ENCODE data around the gene EFHC2.

EFHC2 gene

DNA sequence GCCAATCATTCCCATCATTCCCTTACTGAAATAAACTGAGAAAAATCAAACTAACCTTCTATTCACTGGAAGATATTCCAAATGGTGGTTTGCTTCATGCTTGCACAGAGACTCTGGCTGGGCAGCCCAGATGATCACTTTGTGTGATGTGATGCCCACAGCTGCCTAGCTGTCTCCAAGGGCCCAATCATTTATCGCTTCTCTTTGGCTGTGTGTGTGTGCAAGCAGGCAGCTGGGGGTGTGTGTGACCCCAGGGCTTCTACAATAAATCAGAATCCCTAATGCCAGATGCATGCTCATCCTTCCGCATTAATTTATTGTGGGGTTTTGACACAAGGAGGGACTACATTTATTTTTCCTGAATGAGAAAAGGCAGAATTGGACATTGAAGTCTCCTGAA is 230.1 kb downstream of the EFHC2 start:
- in situ Hi-C loops (cut with MboI; ENCODE audit: low pct_unique_long_range_greater_than_20kb, low sequenced_read_pairs, unreplicated experiment) = no loop called here
- DNase-seq (ENCODE audit: low spot score) = no peak
- TF ChIP-seq, protein P1, sequence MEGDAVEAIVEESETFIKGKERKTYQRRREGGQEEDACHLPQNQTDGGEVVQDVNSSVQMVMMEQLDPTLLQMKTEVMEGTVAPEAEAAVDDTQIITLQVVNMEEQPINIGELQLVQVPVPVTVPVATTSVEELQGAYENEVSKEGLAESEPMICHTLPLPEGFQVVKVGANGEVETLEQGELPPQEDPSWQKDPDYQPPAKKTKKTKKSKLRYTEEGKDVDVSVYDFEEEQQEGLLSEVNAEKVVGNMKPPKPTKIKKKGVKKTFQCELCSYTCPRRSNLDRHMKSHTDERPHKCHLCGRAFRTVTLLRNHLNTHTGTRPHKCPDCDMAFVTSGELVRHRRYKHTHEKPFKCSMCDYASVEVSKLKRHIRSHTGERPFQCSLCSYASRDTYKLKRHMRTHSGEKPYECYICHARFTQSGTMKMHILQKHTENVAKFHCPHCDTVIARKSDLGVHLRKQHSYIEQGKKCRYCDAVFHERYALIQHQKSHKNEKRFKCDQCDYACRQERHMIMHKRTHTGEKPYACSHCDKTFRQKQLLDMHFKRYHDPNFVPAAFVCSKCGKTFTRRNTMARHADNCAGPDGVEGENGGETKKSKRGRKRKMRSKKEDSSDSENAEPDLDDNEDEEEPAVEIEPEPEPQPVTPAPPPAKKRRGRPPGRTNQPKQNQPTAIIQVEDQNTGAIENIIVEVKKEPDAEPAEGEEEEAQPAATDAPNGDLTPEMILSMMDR (IDR thresholded peaks at IDR 0.05; ENCODE audit: extremely low read depth, insufficient read depth, missing control alignments) = no peak

DNA sequence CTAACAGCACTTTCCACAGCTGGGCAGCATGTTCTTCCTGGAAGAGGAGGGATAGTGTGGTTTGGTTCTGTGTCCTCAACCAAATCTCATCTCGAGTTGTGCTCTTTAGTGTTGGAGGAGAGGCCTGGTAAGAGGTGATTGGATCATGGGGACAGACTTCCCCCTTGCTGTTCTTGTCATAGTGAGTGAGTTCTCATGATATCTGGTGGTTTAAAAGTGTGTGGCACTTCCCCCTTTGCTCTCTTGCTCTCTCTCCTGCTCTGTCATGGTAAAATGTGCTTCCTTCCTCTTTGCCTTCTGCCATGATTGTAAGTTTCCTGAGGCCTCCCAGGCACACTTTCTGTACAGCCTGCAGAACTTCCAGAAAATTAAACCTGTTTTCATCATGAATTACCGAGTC is 236.6 kb downstream of the EFHC2 start:
- DNase-seq (ENCODE audit: low spot score) = no peak
- TF ChIP-seq, protein P1 (IDR thresholded peaks at IDR 0.05; ENCODE audit: extremely low read depth, insufficient read depth, missing control alignments) = no peak
- in situ Hi-C loops (cut with MboI; ENCODE audit: low pct_unique_long_range_greater_than_20kb, low sequenced_read_pairs, unreplicated experiment) = no loop called here

DNA sequence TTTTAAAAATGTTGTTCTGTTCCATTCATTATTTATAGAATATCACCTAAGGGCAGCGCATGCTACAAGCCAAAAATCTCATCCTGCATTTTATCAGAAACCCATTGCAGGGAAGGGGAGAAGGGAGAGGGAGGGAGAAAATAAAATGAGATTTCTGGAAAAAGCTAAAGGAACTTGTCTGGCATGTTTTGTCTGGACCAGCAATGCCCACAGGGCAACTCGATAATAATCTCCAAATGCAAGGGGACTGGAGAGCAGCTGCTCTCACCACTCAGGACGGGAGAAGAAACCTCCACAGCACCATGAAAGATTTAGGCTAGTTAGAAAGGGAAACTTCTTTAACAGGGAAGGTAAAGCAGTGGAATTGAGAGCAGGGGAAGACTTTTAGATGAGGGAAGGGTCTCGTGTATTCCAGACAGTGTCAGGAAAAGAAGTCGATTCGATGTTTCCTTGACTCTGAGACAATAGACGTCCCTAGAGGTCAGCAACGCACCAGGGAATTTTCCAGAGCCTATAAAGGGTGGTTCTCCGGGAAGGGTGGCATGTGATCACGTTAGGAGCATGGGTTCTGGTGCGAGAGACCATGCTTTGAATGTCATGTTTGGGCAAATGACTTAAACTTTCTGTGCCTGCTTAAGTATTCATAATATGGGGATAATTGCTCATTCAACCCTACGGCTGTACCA is 238.1 kb downstream of the EFHC2 start:
- no peak for DNase-seq (ENCODE audit: low spot score)
- TF ChIP-seq, protein P1 (IDR thresholded peaks at IDR 0.05; ENCODE audit: extremely low read depth, insufficient read depth, missing control alignments) = no peak
- in situ Hi-C loops (cut with MboI; ENCODE audit: low pct_unique_long_range_greater_than_20kb, low sequenced_read_pairs, unreplicated experiment) = no loop called here

DNA sequence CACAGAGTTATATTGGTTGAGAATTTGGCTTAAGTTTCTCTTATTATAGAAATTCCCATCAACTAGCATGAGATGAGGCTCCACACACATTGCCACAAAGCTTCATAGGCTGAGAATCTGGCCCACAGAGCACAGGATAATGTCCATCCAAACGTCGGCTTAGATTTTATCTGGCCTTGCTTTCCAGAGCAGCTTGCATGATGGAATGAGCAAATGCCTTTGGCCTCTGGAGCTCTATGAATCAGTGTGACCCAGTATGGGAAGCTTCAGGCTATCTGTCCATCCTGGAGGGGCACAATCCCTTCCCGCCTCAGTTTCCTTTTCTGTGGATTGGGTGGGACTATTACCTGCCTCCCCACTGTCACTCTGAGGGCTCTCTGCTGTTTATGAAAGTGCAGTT is 238.8 kb downstream of the EFHC2 start:
- TF ChIP-seq, protein P1 (IDR thresholded peaks at IDR 0.05; ENCODE audit: extremely low read depth, insufficient read depth, missing control alignments) = no peak
- no peak for DNase-seq (ENCODE audit: low spot score)
- in situ Hi-C loops (cut with MboI; ENCODE audit: low pct_unique_long_range_greater_than_20kb, low sequenced_read_pairs, unreplicated experiment) = no loop called here

DNA sequence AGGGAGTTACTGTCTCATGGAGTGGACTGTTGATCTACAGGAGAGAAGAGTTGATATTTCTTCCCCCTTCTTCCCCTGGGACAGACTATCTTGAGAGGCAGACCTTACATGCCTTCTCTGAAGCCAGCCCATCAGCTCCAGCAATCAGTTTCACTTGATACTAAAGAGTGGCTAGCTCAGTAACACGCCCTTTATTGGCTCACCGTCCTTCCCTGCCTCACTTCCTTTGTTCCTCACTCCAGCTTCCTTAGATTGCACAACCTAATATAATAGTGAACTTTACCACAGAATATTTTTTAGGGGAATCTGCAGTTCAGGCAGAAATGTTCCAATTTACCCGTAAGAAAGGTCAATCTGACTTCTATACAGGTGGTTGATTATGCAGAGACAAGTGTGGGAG is 242.2 kb downstream of the EFHC2 start:
- in situ Hi-C loops (cut with MboI; ENCODE audit: low pct_unique_long_range_greater_than_20kb, low sequenced_read_pairs, unreplicated experiment) = no loop called here
- DNase-seq (ENCODE audit: low spot score) = no peak
- TF ChIP-seq, protein P1 (IDR thresholded peaks at IDR 0.05; ENCODE audit: extremely low read depth, insufficient read depth, missing control alignments) = no peak

DNA sequence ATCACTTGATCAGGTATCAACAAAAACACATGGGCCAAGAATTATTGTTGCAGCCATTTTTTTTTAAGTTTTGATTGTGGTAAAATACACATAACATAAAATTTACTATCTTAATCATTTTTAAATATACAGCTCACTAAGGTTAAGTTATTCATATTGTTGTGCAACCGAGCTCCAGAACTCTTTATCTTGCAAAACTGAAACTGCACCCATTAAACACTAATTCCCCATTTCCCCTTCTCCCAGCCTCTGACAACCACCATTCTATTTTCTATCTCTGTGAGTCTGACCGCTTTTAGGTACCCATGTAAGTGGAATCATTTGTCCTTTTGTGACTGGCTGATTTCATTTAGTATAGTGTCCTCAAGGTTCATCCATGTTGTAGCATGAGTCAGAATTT is 244.1 kb downstream of the EFHC2 start:
- TF ChIP-seq, protein P1 (IDR thresholded peaks at IDR 0.05; ENCODE audit: extremely low read depth, insufficient read depth, missing control alignments) = no peak

More for the DNA sequence above, 244.1 kb downstream of the EFHC2 start:
- no peak for DNase-seq (ENCODE audit: low spot score)
- in situ Hi-C loops (cut with MboI; ENCODE audit: low pct_unique_long_range_greater_than_20kb, low sequenced_read_pairs, unreplicated experiment) = no loop called here
